ENCODE results near the gene ECHDC1. TPM values are rescaled to one million over a fixed set of nuclear protein-coding genes. Genes with fewer than 3 reads are reported as not detected.

The ECHDC1 gene
- total RNA-seq, 1 experiment from 2014 or later = 47.4 TPM

DNA sequence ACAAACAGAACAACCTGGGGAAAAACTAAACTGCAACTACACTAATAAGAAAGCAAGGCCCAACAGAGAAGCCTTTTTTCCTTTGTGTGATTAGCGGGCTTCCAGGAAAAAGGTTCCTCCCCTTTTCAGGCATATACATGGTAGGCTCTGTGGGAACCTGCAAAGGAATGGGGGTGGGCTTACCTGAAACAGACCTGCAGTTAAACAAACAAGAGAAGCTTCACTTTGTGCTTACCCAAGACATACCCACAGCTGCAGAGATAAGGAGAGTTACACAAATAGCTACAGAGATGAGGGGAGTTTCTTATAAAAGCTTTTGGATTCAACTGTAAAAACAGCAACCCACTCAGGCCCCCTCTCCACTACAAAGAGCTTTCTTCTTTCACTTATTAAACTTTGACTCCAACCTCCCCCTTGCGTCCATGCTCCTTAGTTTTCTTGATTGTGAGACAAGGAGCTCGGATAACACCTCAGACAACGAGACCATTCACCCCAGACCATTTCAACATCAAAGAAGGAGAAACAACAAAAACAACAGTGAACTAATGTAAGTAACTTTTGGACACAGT lies 45.8 kb downstream of the ECHDC1 start:
- no peak for DNase-seq (ENCODE audit: low spot score)
- in situ Hi-C loops (cut with HindIII; ENCODE audit: low sequenced_read_pairs) = no loop called here

DNA sequence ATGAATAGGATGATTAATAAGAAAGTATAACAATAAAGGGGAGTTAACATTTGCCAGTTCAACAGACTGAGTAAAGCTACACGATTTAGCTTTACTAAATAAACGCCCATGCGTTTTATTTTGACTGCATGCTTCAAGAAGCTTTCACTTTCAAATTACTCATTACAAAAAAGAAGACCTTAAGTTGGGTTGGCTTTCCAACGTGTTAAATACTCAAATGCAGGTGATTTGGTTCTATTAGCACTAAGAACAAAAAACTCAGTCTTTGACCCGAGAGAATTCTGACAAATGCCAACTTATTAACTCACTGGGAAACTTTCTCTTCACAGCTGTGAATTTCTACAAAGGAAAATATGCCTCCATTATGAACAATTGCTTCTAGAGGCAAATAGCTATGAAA lies 51.9 kb downstream of the ECHDC1 start:
- in situ Hi-C loops (cut with HindIII; ENCODE audit: low sequenced_read_pairs) = no loop called here
- DNase-seq (ENCODE audit: low spot score) = no peak

DNA sequence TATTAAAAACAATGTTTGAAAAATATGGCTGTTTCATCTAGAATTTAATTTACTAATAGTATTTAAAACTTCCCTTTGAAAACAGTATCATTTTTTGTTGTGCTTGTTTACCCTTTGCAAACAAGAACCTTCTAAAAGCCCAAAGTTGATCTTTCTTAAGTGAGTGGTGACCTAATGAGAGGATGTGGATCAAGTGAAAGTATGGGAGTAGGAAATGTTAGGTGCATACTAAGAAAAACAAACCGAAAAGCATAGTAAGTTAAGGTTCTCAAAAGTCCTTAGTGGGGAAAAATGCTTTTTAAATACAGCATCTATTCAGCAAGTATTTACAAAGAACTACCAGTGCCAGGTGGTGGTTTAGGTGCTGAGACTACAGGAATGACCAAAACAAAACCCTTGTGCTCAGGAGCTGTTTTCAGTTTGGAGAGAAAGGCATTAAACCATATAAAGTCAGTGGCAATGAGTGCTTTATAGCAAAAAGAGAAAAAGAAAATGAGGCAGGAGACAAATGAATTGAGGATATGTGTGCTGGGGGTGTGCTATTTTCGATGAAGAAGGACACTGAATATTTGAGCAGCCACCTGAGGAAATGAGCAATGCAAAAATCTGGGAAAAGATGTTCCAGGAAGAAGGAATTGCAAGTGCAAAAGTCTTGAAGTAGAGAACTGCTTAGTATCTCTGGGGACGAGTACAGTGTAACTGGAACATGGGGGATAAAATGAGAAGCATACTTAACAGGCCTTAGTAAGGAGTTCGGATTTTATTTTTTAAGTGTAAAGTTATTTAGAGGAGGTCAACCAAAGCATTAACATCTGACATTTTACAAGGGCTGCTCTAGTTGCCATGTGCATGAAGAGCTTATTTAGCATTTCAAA lies 52.8 kb downstream of the ECHDC1 start:
- in situ Hi-C loops (cut with HindIII; ENCODE audit: low sequenced_read_pairs) = no loop called here
- peak; percentile 47 for DNase-seq (ENCODE audit: low spot score)

DNA sequence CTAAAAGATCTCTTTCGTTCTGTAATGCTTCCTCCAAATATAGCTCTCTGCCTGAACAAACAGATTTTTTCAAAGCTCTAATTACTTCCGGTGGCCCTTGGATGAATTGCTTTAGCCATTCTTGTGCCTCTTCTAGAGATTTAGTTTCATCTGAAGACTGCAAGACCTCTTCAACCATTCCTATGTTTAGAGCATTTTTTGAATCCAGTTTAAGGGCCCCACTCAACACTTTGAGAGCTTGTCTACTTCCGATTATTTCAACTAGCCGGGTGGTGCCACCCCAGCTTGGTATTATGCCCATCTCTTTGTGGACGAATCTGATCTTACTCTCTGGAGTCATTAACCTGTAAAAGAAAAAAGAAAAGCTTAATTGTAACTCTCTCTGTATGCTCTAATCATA lies 53.5 kb downstream of the ECHDC1 start:
- in situ Hi-C loops (cut with HindIII; ENCODE audit: low sequenced_read_pairs) = no loop called here

DNA sequence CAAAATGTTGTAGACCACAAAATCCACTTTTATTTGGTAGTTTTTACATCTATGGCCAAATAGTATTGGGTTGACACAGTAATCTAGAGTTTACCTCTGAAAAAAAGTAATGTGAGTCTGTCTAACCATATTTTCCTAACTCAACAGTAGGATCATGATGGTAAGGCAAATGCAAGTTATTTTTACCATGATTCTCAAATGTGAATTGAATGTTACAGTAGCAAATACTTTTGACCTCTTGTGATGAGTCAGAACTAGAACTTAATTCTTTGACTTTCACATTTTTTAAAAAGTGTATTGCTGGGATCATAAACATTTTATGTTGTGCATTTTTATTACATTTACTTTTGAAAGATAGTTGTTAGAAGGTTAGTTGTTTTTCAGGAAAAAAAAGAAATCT lies 54.7 kb downstream of the ECHDC1 start:
- DNase-seq (ENCODE audit: low spot score) = no peak
- in situ Hi-C loops (cut with HindIII; ENCODE audit: low sequenced_read_pairs) = no loop called here

More for the DNA sequence above, 53.5 kb downstream of the ECHDC1 start:
- peak; percentile 36 for DNase-seq (ENCODE audit: low spot score)

DNA sequence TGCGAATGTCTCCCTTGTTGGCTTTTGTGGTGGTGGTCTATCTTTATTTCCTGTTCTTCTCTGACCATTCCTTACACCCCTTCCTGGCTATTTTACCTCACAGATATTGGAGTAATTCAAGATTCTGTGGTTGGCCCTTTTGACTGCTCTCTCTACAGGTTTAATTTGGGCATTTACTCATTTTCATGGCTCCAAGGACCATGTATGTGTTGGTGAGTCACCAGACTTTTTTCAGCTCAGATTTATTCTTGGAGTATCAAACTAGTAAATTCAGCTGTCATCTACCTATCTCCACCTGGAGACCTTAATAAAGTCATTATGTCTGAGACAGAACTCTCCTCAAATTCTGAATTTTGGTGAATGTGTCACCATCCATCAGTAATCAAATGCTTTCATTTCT lies 61.2 kb downstream of the ECHDC1 start:
- in situ Hi-C loops (cut with HindIII; ENCODE audit: low sequenced_read_pairs) = no loop called here
- no peak for DNase-seq (ENCODE audit: low spot score)

DNA sequence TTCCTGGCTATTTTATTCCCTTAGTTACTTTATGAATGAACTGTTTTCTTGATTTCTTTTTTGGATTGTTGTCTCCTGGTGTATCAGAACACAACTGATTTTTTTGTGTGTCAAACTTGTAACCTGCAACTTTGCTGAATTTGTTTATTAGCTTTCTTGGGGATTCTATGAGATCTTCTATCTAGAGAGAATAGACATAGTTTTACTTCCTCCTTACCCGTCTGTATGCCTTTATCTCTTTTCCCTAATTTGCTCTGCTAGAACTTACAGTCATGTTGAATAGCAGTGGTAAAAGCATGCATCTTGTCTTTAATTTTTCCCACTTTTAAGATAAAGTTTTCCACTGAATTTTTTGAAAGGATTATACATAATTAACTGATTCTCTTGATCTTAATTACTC lies 63.6 kb downstream of the ECHDC1 start:
- no peak for DNase-seq (ENCODE audit: low spot score)
- in situ Hi-C loops (cut with HindIII; ENCODE audit: low sequenced_read_pairs) = no loop called here

DNA sequence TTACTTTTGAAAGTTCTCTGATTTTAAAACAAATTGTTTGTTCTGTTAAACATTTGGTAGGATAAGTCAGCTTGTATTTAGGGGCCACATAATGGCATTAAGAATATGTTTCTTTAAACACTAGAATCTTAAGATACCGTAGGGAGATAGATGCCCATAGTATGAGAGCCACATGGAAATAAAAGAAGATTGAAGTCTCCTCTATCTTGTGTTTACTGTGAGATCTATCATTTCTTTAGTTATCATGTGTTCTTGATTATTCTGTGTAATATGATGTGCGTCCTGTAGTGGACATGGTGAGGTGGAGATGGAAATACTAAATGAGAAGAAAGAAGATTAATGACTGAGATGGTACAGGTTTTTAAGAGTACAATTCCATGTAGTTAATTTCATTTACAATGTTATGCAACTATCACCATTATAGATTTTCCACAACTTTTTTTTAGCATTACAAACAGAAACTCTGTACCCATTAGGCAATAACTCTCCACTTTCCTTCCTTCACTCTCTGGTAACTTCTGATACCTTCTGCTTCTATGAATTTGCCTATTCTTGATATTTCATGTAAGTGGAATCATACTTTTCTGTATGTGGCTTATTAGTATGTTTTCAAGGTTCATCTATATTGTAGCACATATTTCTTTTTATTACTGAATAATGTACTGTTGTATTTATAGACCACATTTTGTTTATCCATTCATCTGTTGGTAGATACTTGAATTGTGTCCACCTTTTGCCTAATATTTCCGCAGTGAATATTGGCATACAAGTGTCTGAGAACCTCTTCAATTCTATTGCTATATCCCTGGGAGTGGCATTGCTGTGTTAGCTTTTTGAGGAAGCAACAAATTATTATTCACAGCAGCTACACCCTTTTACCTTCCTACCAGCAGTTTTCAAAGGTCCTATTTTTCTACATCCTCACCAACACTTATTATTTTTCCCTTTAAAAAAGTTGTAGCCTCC lies 65.2 kb downstream of the ECHDC1 start:
- no peak for DNase-seq (ENCODE audit: low spot score)
- in situ Hi-C loops (cut with HindIII; ENCODE audit: low sequenced_read_pairs) = no loop called here

DNA sequence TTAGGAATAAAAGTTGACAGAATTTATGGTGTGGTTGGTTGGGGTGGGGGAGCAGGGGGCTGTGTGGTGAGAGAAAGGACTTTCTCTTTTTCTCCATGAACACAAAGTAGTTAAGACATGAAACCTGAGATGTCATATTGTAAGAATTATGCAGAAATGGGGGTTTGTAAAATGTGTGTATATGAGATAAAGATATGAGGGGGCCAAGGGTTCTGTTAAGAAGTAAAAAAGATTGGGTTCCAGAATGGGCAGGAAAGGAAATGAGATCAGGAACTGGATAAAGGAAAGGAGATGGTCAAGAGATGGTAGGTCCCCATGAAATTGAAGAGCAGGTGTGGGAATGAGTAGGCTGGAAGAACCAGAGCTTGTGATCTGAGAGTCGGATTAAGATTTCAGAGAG lies 67.1 kb downstream of the ECHDC1 start:
- in situ Hi-C loops (cut with HindIII; ENCODE audit: low sequenced_read_pairs) = no loop called here
- DNase-seq (ENCODE audit: low spot score) = no peak

DNA sequence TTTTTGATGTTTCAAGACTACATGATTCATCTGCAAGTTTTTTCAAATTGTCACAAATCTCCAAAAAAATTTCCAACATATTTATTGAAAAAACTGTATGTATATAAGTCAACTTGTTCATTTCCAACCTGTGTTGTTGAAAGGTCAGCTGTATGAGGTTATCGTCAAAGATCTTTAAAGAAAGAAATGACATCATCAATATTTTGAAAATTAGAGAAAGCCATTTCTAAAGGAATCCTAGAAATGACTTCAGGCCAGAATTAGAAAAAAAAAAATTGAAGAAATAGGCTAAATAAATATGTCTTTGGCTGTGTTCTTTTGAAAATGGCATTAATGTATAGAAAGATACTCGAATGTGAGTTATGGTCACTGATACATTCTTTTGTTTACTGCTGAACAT lies 69.9 kb downstream of the ECHDC1 start:
- DNase-seq (ENCODE audit: low spot score) = no peak
- in situ Hi-C loops (cut with HindIII; ENCODE audit: low sequenced_read_pairs) = no loop called here

DNA sequence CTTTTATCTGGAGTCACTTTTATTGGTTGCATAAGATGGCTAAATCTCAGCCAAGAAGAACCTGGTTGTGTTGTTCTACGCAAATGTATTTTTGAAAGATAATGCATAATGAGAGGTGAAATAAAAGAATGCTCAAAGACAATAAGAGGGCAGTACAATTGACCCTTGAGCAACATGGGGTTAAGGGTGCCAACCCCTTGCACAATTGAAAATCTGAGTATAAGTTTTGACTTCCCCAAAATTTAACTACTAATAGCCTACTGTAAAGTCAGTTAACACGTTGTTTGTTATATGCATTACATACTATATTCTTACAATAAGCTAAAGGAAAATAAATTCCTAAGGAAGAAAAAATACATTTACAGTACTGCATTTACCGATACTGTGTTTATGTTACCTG lies 70.8 kb downstream of the ECHDC1 start:
- DNase-seq (ENCODE audit: low spot score) = no peak
- in situ Hi-C loops (cut with HindIII; ENCODE audit: low sequenced_read_pairs) = no loop called here

DNA sequence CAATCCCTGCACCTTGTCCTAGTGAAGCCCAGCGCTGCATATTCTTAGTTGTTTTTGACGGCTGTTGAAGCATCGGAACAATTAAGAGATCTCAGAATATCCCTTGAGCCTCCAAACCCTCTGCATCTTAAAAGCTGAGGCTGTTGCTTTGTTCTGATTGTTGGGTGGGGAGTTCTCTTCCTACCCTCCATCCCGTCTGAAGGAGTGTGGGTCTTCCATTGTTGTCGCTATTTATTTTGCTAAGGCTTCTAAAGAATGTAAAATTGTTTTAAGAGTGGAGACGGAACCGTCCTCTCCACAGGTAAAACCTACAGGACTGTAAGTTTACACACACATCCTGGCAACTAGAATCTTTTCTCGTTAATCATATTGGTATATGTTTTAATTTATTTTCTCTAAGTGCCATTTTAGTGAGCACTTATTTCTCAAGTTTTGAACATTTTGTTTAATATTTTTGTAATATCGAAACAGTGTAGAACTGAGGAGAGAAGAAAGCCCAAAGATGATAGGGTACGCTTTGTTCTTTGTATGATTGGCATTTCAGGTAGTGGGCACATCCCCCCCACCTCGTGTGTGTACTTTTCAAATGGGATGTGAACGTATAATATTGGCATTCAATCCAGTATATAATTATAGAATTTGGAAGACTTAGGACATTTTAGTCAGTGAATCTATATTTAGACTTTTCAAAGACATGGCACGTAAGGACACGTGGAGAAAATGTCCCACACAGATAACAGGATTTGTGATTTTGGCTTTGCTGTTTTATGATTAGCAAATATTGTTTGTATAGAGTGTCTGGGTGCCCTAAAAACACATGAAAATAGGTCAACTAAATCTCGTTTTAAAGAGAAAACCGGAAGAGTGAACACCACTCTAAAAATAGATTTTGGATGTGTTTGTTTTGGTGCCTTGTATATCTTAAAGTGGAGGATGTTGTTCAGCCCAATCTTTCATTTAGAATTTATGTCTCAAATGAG lies 75.5 kb downstream of the ECHDC1 start:
- peak; percentile 51 for DNase-seq (ENCODE audit: low spot score)
- in situ Hi-C loops (cut with HindIII; ENCODE audit: low sequenced_read_pairs) = no loop called here

DNA sequence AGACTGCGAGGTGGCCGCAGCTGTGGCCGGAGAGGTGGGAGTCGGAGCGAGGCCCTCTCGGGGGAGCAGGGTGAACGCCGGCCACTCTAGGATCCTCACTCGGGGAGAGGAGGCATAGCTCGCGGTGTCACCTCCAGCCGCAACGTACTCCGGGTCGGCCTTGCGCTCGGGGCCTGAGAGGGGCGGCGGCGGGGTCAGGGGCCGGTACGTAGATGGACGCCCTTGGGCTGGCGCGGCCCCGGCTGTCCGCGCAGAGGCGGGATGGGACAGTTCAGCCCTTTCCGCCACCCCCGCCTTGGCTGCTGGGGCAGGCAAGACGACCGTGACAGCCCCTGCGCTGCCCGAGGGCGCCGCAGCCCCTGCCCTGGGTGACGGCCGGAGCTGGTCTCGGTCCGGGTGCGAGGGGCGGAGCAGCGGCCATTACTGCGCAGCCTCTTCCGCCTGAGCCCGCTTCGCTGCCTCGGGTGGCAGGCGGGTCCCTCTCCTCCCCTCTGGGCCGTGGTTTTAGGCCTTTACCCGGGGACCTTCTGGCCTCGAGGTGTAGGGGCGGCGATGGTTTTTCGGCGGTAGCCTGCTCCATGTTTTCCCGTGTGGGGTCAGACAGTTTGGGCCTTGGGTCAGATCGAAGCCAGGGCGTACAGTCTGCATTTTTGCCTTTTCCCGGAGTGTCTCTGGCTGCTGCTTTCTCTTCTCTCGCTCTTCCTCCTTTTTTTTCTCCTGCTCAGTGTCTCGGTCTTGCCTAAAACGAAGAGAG lies 76.3 kb downstream of the ECHDC1 start:
- in situ Hi-C loops (cut with HindIII; ENCODE audit: low sequenced_read_pairs) = no loop called here
- DNase-seq (ENCODE audit: low spot score) = peak; percentile 64

DNA sequence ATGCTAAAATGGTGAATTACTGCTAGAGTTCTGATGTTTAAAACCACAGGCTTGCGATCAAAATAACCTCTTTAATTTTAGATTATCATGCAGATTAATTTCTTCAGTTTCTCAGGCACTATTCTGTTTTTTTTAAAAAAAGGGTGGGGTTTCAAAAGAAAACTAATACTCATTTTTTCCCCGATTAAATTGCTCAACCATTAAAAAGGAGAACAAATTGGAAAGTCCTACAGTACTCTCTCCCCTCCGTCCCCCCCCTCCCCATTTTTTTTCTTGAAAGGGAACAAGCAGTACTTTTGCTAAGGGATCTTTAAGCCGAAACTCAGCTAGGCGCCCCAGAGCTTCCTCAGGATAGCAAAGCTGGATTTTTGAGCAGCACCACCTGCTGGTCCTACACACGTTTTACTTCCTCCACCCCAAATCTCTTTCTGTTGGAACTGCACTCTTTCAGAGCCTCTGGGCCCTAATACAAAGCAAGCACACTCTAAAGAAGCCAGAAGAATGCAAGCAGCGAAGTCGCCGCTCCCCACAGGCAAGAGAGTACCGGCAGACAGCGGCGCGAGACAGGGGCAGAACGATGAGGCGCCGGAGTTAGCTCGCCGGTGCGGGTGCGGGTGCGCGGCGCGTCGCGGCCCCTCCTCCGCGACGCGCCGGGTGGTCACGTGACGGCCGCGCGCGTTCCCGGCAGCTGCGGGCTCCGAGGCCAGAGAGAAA lies 77.1 kb downstream of the ECHDC1 start, which contains the start of gene RNF146:
Gene RNF146 (plus strand): TSS at position 687 of the 714 bp plus-strand sequence. CDS start 13,475 bp downstream, outside the sequence.
- in situ Hi-C loops (cut with HindIII; ENCODE audit: low sequenced_read_pairs) = no loop called here
- DNase-seq (ENCODE audit: low spot score) = peak; percentile 92

DNA sequence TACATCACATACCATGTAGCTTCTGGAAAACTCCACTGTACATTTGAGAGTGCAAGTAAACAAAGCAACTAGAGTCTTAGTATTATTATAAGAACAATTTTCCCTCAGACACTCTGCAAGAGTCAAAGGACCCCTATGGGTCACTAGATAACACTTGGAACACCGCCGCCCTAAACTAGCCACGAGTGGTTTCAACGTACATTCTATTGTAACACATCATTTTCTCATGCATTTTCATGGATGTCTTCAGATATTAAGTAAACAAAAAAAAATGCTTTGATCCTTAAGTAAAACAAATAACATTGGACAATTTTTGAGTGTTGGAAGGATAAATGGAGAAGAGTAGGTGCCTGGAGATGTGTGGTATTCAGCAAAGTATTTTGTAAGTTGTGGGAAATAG lies 79.9 kb downstream of the ECHDC1 start:
- in situ Hi-C loops (cut with HindIII; ENCODE audit: low sequenced_read_pairs) = no loop called here
- no peak for DNase-seq (ENCODE audit: low spot score)

DNA sequence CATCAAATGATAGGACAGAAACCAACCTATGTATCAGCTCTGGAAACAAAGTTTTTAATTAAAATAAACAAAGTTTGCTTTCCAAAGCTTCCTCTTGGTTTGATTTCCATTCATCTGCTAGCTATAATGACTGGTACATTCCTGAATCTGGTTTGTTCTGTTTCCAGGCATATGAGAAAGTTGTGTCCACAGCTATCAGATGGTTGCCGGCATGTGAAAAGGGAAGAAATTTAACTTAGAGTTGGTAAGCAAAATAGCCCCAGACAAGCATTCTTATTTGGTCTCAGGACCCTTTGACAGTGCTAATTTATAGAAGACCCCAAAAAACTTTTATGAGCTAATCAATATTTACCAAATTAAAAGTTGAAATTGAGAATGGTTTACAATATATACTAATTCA lies 80.5 kb downstream of the ECHDC1 start:
- in situ Hi-C loops (cut with HindIII; ENCODE audit: low sequenced_read_pairs) = no loop called here
- DNase-seq (ENCODE audit: low spot score) = no peak

DNA sequence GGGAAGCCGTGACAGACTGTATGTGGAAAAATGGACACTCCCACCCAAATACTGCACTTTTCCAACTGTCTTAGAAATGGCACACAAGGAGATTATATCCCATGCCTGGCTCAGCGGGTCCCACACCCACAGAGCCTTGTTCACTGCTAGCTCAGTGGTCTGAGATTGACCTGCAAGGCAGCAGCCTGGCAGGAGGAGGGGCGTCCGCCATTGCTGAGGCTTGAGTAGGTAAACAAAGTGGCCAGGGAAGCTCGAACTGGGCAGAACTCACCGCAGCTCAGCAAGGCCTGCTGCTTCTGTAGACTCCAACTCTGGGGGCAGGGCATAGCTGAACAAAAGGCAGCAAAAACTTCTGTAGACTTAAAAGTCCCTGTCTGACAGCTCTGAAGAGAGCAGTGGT lies 88.1 kb downstream of the ECHDC1 start:
- DNase-seq (ENCODE audit: low spot score) = no peak
- in situ Hi-C loops (cut with HindIII; ENCODE audit: low sequenced_read_pairs) = no loop called here

Measured in G401 (cell line).